B cell (primary cell): Measurements from ENCODE around the gene VSTM1. TPM values are rescaled to one million over a fixed set of nuclear protein-coding genes. Genes with fewer than 3 reads are reported as not detected.

Experiments used
- polyA plus RNA-seq: library from polyadenylated mRNA; depleted of rRNA; stranded (reverse); fragments of >200 nt; gene quantifications from 2 replicates; pipeline ENCODE4 v1.2.3, GENCODE V29; 2012
- small RNA-seq: library from RNA; depleted of rRNA; stranded (forward); fragments of <200 nt; gene quantifications from one replicate; pipeline ENCODE3, GENCODE V24; 2012; ENCODE audit warnings: low replicate concordance, low read depth; ENCODE audit not compliant: insufficient read length
- total RNA-seq, 2 donors: library from RNA; stranded (reverse); fragments of 120-200 nt in 1 of 2; gene quantifications; 1 replicate in 1 of 2; 2 replicates in 1 of 2; pipeline versions ENCODE4 v1.2.3 to v1.2.4, GENCODE V29; 2013 to 2022

The VSTM1 gene
- total and polyA plus RNA-seq, 2 donors (not counting 1 experiment from before 2014, with no cell fraction given), result 0.82 TPM; not detected in 1

Small RNA genes lying within 50 kb of the gene (small RNA-seq; reads per million reads assigned to genes)
- not detected for gene AC012314.20

Other genes starting within 250 kb of the VSTM1 start
- not detected in 2 replicates for gene NLRP12, start 239.6 kb downstream of the VSTM1 start, total RNA-seq
- gene NLRP12, start 239.6 kb downstream of the VSTM1 start, polyA plus RNA-seq, result 0.22 and 0.26 TPM in 2 replicates
- gene MYADM, start 196.0 kb downstream of the VSTM1 start, total RNA-seq, result 18.5 and 18.9 TPM in 2 replicates
- 172 and 184 TPM in 2 replicates for gene MYADM, start 196.0 kb downstream of the VSTM1 start, polyA plus RNA-seq
- not detected in 2 replicates for gene PRKCG, start 181.7 kb downstream of the VSTM1 start, total RNA-seq
- gene PRKCG, start 181.7 kb downstream of the VSTM1 start, polyA plus RNA-seq, result 0.31 and 2.6 TPM in 2 replicates
- gene CACNG7, start 154.6 kb downstream of the VSTM1 start, total RNA-seq, result not detected in 2 replicates
- not detected in 2 replicates for gene CACNG7, start 154.6 kb downstream of the VSTM1 start, polyA plus RNA-seq
- gene CACNG8, start 101.0 kb downstream of the VSTM1 start, total RNA-seq, result not detected in 2 replicates
- not detected in 2 replicates for gene CACNG8, start 101.0 kb downstream of the VSTM1 start, polyA plus RNA-seq
- not detected in 2 replicates for gene CACNG6, start 72.3 kb downstream of the VSTM1 start, total RNA-seq
- not detected in 2 replicates for gene CACNG6, start 72.3 kb downstream of the VSTM1 start, polyA plus RNA-seq
- not detected in 2 replicates for gene TARM1, start 17.5 kb upstream of the VSTM1 start, total RNA-seq
- not detected in 2 replicates for gene TARM1, start 17.5 kb upstream of the VSTM1 start, polyA plus RNA-seq
- gene OSCAR, start 36.9 kb upstream of the VSTM1 start, total RNA-seq, result not detected in 2 replicates
- 1.1 and 1.7 TPM in 2 replicates for gene OSCAR, start 36.9 kb upstream of the VSTM1 start, polyA plus RNA-seq
- 91.8 and 94.4 TPM in 2 replicates for gene NDUFA3, start 39.0 kb upstream of the VSTM1 start, total RNA-seq
- gene NDUFA3, start 39.0 kb upstream of the VSTM1 start, polyA plus RNA-seq, result 46.6 and 55.4 TPM in 2 replicates
- 10.4 and 12.7 TPM in 2 replicates for gene TFPT, start 51.8 kb upstream of the VSTM1 start, total RNA-seq
- 8.4 and 8.7 TPM in 2 replicates for gene TFPT, start 51.8 kb upstream of the VSTM1 start, polyA plus RNA-seq
- 65.4 and 66.2 TPM in 2 replicates for gene PRPF31, start 51.9 kb upstream of the VSTM1 start, total RNA-seq
- gene PRPF31, start 51.9 kb upstream of the VSTM1 start, polyA plus RNA-seq, result 61.2 and 62.4 TPM in 2 replicates
- 71.0 and 82.1 TPM in 2 replicates for gene CNOT3, start 73.9 kb upstream of the VSTM1 start, total RNA-seq
- gene CNOT3, start 73.9 kb upstream of the VSTM1 start, polyA plus RNA-seq, result 28.1 and 28.5 TPM in 2 replicates
- 13.7 and 16.5 TPM in 2 replicates for gene LENG1, start 95.8 kb upstream of the VSTM1 start, total RNA-seq
- 9.0 and 9.2 TPM in 2 replicates for gene LENG1, start 95.8 kb upstream of the VSTM1 start, polyA plus RNA-seq
- not detected in 2 replicates for gene TMC4, start 109.3 kb upstream of the VSTM1 start, total RNA-seq
- not detected in 2 replicates for gene TMC4, start 109.3 kb upstream of the VSTM1 start, polyA plus RNA-seq
- 34.8 and 37.8 TPM in 2 replicates for gene MBOAT7, start 125.7 kb upstream of the VSTM1 start, total RNA-seq
- 18.6 and 22.3 TPM in 2 replicates for gene MBOAT7, start 125.7 kb upstream of the VSTM1 start, polyA plus RNA-seq
- gene TSEN34, start 127.4 kb upstream of the VSTM1 start, total RNA-seq, result 23.5 and 25.1 TPM in 2 replicates
- gene TSEN34, start 127.4 kb upstream of the VSTM1 start, polyA plus RNA-seq, result 17.6 and 18.2 TPM in 2 replicates
- 1,512 and 1,603 TPM in 2 replicates for gene RPS9, start 137.0 kb upstream of the VSTM1 start, total RNA-seq
- gene RPS9, start 137.0 kb upstream of the VSTM1 start, polyA plus RNA-seq, result 3,492 and 3,905 TPM in 2 replicates
- 0.25 and 0.34 TPM in 2 replicates for gene LILRB3, start 159.1 kb upstream of the VSTM1 start, total RNA-seq
- gene LILRB3, start 159.1 kb upstream of the VSTM1 start, polyA plus RNA-seq, result 1.0 and 2.3 TPM in 2 replicates
- not detected in 2 replicates for gene LILRA6, start 178.9 kb upstream of the VSTM1 start, total RNA-seq
- 0.66 and 0.79 TPM in 2 replicates for gene LILRA6, start 178.9 kb upstream of the VSTM1 start, polyA plus RNA-seq
- 0.05 and 0.17 TPM in 2 replicates for gene LILRB5, start 193.4 kb upstream of the VSTM1 start, total RNA-seq
- not detected in 2 replicates for gene LILRB5, start 193.4 kb upstream of the VSTM1 start, polyA plus RNA-seq
- gene LILRB2, start 217.2 kb upstream of the VSTM1 start, total RNA-seq, result 8.3 and 9.2 TPM in 2 replicates
- 7.5 and 12.4 TPM in 2 replicates for gene LILRB2, start 217.2 kb upstream of the VSTM1 start, polyA plus RNA-seq
- gene LILRA5, start 249.3 kb upstream of the VSTM1 start, total RNA-seq, result 0.46 TPM in 1 of 2 replicates, not detected in the other
- 1.3 and 1.8 TPM in 2 replicates for gene LILRA5, start 249.3 kb upstream of the VSTM1 start, polyA plus RNA-seq